ENCODE data around the gene COQ10B. TPM values are rescaled to one million over a fixed set of nuclear protein-coding genes. Genes with fewer than 3 reads are reported as not detected.
A peak's percentile ranks its signal among the peaks of the same experiment; 100 is the strongest.

Gene COQ10B
- total and polyA plus RNA-seq, 8 donors = 2.9 to 47.7 (median 18.7) TPM

- TF ChIP-seq POLR2AphosphoS5 (IDR thresholded peaks at IDR 0.05) (no peak), EP300 (IDR thresholded peaks at IDR 0.05) (peak; percentile 17), POLR2A (IDR thresholded peaks at IDR 0.05) (peak in 1 of 4 donors; percentile 56)
- intact Hi-C loops (cut with DNase I; ENCODE audit: low total_unique reads) = no loop called here
- peak overlapping the region; percentile 60 to 76 (median 66) for H3K4me3 ChIP-seq
These were observed 614 bp upstream of the COQ10B start for GRCh38 chr2:197452754-197453122.

GRCh38 chr2:197453914-197454398, 604 bp downstream of the COQ10B start:
- WGBS, 5 donors = 0 to 2% (median 0%) methylated on average over 11 of the region's 11 CpGs
- H3K27me3 ChIP-seq = no peaks in the 10 kb centered on the region
- no peaks in the 10 kb centered on the region for H3K9me3 ChIP-seq
- H3K36me3 ChIP-seq = peaks cover 0 to under 1% (median 0%) of the 10 kb centered on the region in 4 donors
- peaks cover 12 to 50% (median 34%) of the 10 kb centered on the region in 4 donors for H3K4me1 ChIP-seq
- intact Hi-C loops (cut with DNase I; ENCODE audit: low total_unique reads) = no loop called here
- peak; percentile 70 to 94 for DNase-seq
- H3K27ac ChIP-seq = peak overlapping the region; percentile 97 to 99 (median 99)
- H3K4me3 ChIP-seq = peak overlapping the region; percentile 60 to 76 (median 66)
- TF ChIP-seq POLR2A (IDR thresholded peaks at IDR 0.05) (no peak), CTCF (IDR thresholded peaks at IDR 0.05) (no peak), POLR2AphosphoS5 (IDR thresholded peaks at IDR 0.05) (peak; percentile 58 to 82 (median 66)), EP300 (IDR thresholded peaks at IDR 0.05) (no peak)

More at GRCh38 chr2:197452754-197453122, 614 bp upstream of the COQ10B start:
- no peak for DNase-seq
- peaks cover 12 to 38% (median 28%) of the 10 kb centered on the region in 4 donors for H3K4me1 ChIP-seq
- H3K36me3 ChIP-seq = no peaks in the 10 kb centered on the region
- no peaks in the 10 kb centered on the region for H3K27me3 ChIP-seq
- H3K27ac ChIP-seq = peak overlapping the region; percentile 95 to 99 (median 99)
- WGBS, 5 donors = 1 to 4% (median 3%) methylated on average over 6 to 11 of the region's 11 CpGs
- no peaks in the 10 kb centered on the region for H3K9me3 ChIP-seq

- intact Hi-C loops (cut with DNase I; ENCODE audit: low total_unique reads) = no loop called here
- H3K4me3 ChIP-seq = peak overlapping the region; percentile 60 to 76 (median 66)
- peaks cover 12 to 60% (median 42%) of the 10 kb centered on the region in 4 donors for H3K4me1 ChIP-seq
- no peaks in the 10 kb centered on the region for H3K9me3 ChIP-seq
- peaks cover 1 to 6% (median 2%) of the 10 kb centered on the region in 4 donors for H3K36me3 ChIP-seq
- TF ChIP-seq CTCF (IDR thresholded peaks at IDR 0.05) (no peak), EP300 (IDR thresholded peaks at IDR 0.05) (no peak), POLR2AphosphoS5 (IDR thresholded peaks at IDR 0.05) (no peak), POLR2A (IDR thresholded peaks at IDR 0.05) (no peak)
- H3K27ac ChIP-seq = peak overlapping the region in 2 of 5 donors; percentile 97 to 99
- DNase-seq = no peak
- WGBS, 5 donors = 58 to 70% (median 64%) methylated on average over 2 of the region's 2 CpGs
- no peaks in the 10 kb centered on the region for H3K27me3 ChIP-seq
These were observed 1.6 kb downstream of the COQ10B start for GRCh38 chr2:197454923-197455322.

GRCh38 chr2:197455428-197455827, 2.1 kb downstream of the COQ10B start:
- Histone ChIP-seq H3K9me3 (no peaks in the 10 kb centered on the region), H3K4me1 (peaks cover 17 to 65% (median 44%) of the 10 kb centered on the region in 4 donors), H3K36me3 (peaks cover 6 to 11% (median 7%) of the 10 kb centered on the region in 4 donors), H3K4me3 (peak overlapping the region in 1 of 4 donors; percentile 62), H3K27me3 (no peaks in the 10 kb centered on the region), H3K27ac (no peak overlapping the region)
- no peak for DNase-seq
- intact Hi-C loops (cut with DNase I; ENCODE audit: low total_unique reads) = no loop called here
- no peak for TF ChIP-seq CTCF (IDR thresholded peaks at IDR 0.05)
- TF ChIP-seq EP300 (IDR thresholded peaks at IDR 0.05) = no peak
- TF ChIP-seq POLR2A (IDR thresholded peaks at IDR 0.05) = no peak
- no peak for TF ChIP-seq POLR2AphosphoS5 (IDR thresholded peaks at IDR 0.05)
- WGBS, 5 donors = 70 to 100% (median 96%) methylated on average over 1 of the region's 1 CpG

- TF ChIP-seq POLR2A (IDR thresholded peaks at IDR 0.05) (no peak), POLR2AphosphoS5 (IDR thresholded peaks at IDR 0.05) (no peak), CTCF (IDR thresholded peaks at IDR 0.05) (no peak), EP300 (IDR thresholded peaks at IDR 0.05) (no peak)
- WGBS, 5 donors = 36 to 56% (median 44%) methylated on average over 4 of the region's 4 CpGs
- peak overlapping the region in 3 of 5 donors; percentile 10 to 38 (median 35) for H3K27ac ChIP-seq
- H3K27me3 ChIP-seq = no peaks in the 10 kb centered on the region
- no peaks in the 10 kb centered on the region for H3K9me3 ChIP-seq
- no peak overlapping the region for H3K4me3 ChIP-seq
- no peak for DNase-seq
- peaks cover 12 to 64% (median 36%) of the 10 kb centered on the region in 4 donors for H3K4me1 ChIP-seq
- intact Hi-C loops (cut with DNase I; ENCODE audit: low total_unique reads) = no loop called here
- H3K36me3 ChIP-seq = peaks cover 29 to 61% (median 55%) of the 10 kb centered on the region in 4 donors
These were observed 7.3 kb downstream of the COQ10B start for GRCh38 chr2:197460649-197461048.

All from stomach (tissue), 9 donors.